Heart left ventricle (tissue), 16 donors: ENCODE measurements around the gene DNAH3. TPM values are rescaled to one million over a fixed set of nuclear protein-coding genes. Genes with fewer than 3 reads are reported as not detected.

Source experiments
- ATAC-seq, 4 donors: fragments of 200-7000 bp; cut with Tn5 transposase; one replicate each; pipeline ENCODE4 v1.9.1; 2020 to 2022; ENCODE audit warnings: moderate library complexity in 4 of 4, mild to moderate bottlenecking in 3 of 4, moderate number of reproducible peaks in 1 of 4
- DNase-seq, 5 donors: peaks; one replicate each; pipeline ENCODE4 v3.0.0-alpha.2; 2020
- H3K27ac ChIP-seq, 12 donors: fragments of 200-600 bp; sonication (generic) in 4 of 12; one replicate each; pipeline versions ENCODE4 v1.5.0 to v1.8.0; 2016 to 2022; ENCODE audit warnings: mild to moderate bottlenecking in 2 of 12
- H3K27me3 ChIP-seq, 9 donors: fragments of 200-600 bp; sonication (generic) in 2 of 9; one replicate each; pipeline versions ENCODE4 v1.5.1 to v1.8.0; 2016 to 2022; ENCODE audit warnings: mild to moderate bottlenecking in 3 of 9
- H3K36me3 ChIP-seq, 9 donors: fragments of 200-600 bp; sonication (generic) in 2 of 9; one replicate each; pipeline versions ENCODE4 v1.5.0 to v1.8.0; 2018 to 2022; ENCODE audit warnings: mild to moderate bottlenecking in 2 of 9
- H3K4me1 ChIP-seq, 12 donors: fragments of 200-600 bp; sonication (generic) in 4 of 12; one replicate each; pipeline versions ENCODE4 v1.5.0 to v1.8.0; 2016 to 2022; ENCODE audit warnings: mild to moderate bottlenecking in 3 of 12
- H3K4me3 ChIP-seq, 12 donors: fragments of 200-600 bp; sonication (generic) in 4 of 12; one replicate each; pipeline versions ENCODE4 v1.5.0 to v1.8.0; 2017 to 2022; ENCODE audit warnings: mild to moderate bottlenecking in 9 of 12, moderate library complexity in 4 of 12
- H3K9me3 ChIP-seq, 12 donors: fragments of 200-600 bp; sonication (generic) in 4 of 12; one replicate each; pipeline versions ENCODE4 v1.5.0 to v1.8.0; 2016 to 2022; ENCODE audit warnings: mild to moderate bottlenecking in 1 of 12
- POLR2A ChIP-seq, 2 donors: fragments of 450-650 bp; IDR thresholded peaks; one replicate each; pipeline ENCODE4 v1.6.1; 2017; ENCODE audit warnings: antibody characterized with exemption in 2 of 2, mild to moderate bottlenecking in 2 of 2, moderate library complexity in 2 of 2
- WGBS, 4 donors: extraction: QIAGEN DNeasy Blood & Tissue Kit in 2 of 4; methylation state at CpG; one replicate each; pipeline versions ENCODE4 v1.1.5 to v1.1.7; 2013 to 2018; 5-methylcytosine and 5-hydroxymethylcytosine counted together
- intact Hi-C, 10 donors: fragments of 100-400 bp; cut with DNase I; formaldehyde crosslinking; loops; one replicate each; pipeline versions ENCODE4 v1.11.1 to v1.14.2; 2022
- polyA plus RNA-seq, 2 donors: library from polyadenylated mRNA; stranded (reverse); fragments of 200-250 nt; gene quantifications; one replicate each; pipeline ENCODE4 v1.2.3, GENCODE V29; 2013
- total RNA-seq, 9 donors: library from RNA; depleted of rRNA in 2 of 9; stranded (reverse); fragments of >200 nt in 2 of 9; fragmentation: NEBNext Ultra II Directional in 3 of 9; extraction: Animal tissue kit (Norgen Biotek cat#: 25700) in 3 of 9; gene quantifications; one replicate each; pipeline versions ENCODE4 v1.1.0 to v1.2.4, GENCODE V29; 2016 to 2023
- TF ChIP-seq, protein P1 (sequence below), 12 donors: fragments of 200-600 bp; sonication (generic) in 4 of 12; IDR thresholded peaks; one replicate each; pipeline versions ENCODE4 v1.5.0 to v1.8.0; 2018 to 2022; ENCODE audit warnings: antibody characterized with exemption in 12 of 12, mild to moderate bottlenecking in 5 of 12
- donor health status: ischemic (EF 13 %, LVEDD 7.1; RV severe dilation, severe dysfunction).
- donor health status: healthy with polysubstance abuse.
- donor health status: DM: no; HTN: yes; CAD: no.
- donor health status: DM: no; HTN: no; CAD: no.
- donor health status: ischemic (EF 25% LVEDD 6.9; RV normal size, moderate dysfunction).
- donor health status: ischemic (EF 25% LVEDD 5.7; RV mildly dilated, moderate dysfunction).
- donor health status: healthy.
- donor health status: DM: yes; HTN: yes; CAD: no.
- donor health status: ischemic (EF 35%, LVEDD 5.7; RV mildly dilated, moderate dysfunction).
- donor health status: nonischemic (EF 11% LVEDD 7.7; RV severe dilation, severe dysfunction).
- donor health status: DM: yes; HTN: yes; CAD: no.
- donor health status: PGD.
- donor health status: ischemic (EF 29% LVEDD 5.4; RV normal size, mild dysfunction).
- donor health status: nonischemic (EF 23%, LVEDD 6.1; RV moderate dilation, normal function).

DNAH3 gene
- total and polyA plus RNA-seq, 11 donors: 0.01 to 2.0 (median 0.87) TPM

- peak; percentile 60 to 93 (median 90) for ATAC-seq
- TF ChIP-seq, protein P1, sequence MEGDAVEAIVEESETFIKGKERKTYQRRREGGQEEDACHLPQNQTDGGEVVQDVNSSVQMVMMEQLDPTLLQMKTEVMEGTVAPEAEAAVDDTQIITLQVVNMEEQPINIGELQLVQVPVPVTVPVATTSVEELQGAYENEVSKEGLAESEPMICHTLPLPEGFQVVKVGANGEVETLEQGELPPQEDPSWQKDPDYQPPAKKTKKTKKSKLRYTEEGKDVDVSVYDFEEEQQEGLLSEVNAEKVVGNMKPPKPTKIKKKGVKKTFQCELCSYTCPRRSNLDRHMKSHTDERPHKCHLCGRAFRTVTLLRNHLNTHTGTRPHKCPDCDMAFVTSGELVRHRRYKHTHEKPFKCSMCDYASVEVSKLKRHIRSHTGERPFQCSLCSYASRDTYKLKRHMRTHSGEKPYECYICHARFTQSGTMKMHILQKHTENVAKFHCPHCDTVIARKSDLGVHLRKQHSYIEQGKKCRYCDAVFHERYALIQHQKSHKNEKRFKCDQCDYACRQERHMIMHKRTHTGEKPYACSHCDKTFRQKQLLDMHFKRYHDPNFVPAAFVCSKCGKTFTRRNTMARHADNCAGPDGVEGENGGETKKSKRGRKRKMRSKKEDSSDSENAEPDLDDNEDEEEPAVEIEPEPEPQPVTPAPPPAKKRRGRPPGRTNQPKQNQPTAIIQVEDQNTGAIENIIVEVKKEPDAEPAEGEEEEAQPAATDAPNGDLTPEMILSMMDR (IDR thresholded peaks at IDR 0.05): no peak
- TF ChIP-seq POLR2A (IDR thresholded peaks at IDR 0.05): no peak
- Histone ChIP-seq H3K4me3 (no peak overlapping the region), H3K27me3 (no peaks in the 10 kb centered on the region), H3K27ac (peak overlapping the region in 10 of 12 donors; percentile 13 to 75 (median 48)), H3K36me3 (peaks cover 0 to 22% (median 0%) of the 10 kb centered on the region in 9 donors), H3K9me3 (no peaks in the 10 kb centered on the region), H3K4me1 (peaks cover 0 to 51% (median 12%) of the 10 kb centered on the region in 12 donors)
- WGBS, 4 donors: 41 to 51% (median 45%) methylated on average over 4 of the region's 4 CpGs
- peak in 4 of 5 donors; percentile 60 to 91 (median 72) for DNase-seq
- intact Hi-C loops: no loop called here
Measured at GRCh38 chr16:20918486-20919239, 232.0 kb downstream of the DNAH3 start.

GRCh38 chr16:20916942-20917341, 233.7 kb downstream of the DNAH3 start:
- Histone ChIP-seq H3K27me3 (no peaks in the 10 kb centered on the region), H3K4me3 (no peak overlapping the region), H3K27ac (peak overlapping the region in 1 of 12 donors; percentile 75), H3K9me3 (no peaks in the 10 kb centered on the region), H3K36me3 (peaks cover 0 to 14% (median 0%) of the 10 kb centered on the region in 9 donors), H3K4me1 (peaks cover 0 to 68% (median 20%) of the 10 kb centered on the region in 12 donors)
- 91 to 93% (median 92%) methylated on average over 4 of the region's 4 CpGs for WGBS, 4 donors
- TF ChIP-seq, protein P1 (IDR thresholded peaks at IDR 0.05): no peak
- TF ChIP-seq POLR2A (IDR thresholded peaks at IDR 0.05): no peak
- DNase-seq: no peak
- ATAC-seq: no peak
- intact Hi-C loops: no loop called here

GRCh38 chr16:20916289-20916688, 234.4 kb downstream of the DNAH3 start:
- DNase-seq (no peak), ATAC-seq (no peak)
- Histone ChIP-seq H3K27me3 (no peaks in the 10 kb centered on the region), H3K4me3 (no peak overlapping the region), H3K36me3 (peaks cover 0 to 10% (median 0%) of the 10 kb centered on the region in 9 donors), H3K27ac (peak overlapping the region in 2 of 12 donors; percentile 7 to 75), H3K9me3 (no peaks in the 10 kb centered on the region), H3K4me1 (peaks cover 0 to 74% (median 24%) of the 10 kb centered on the region in 12 donors)
- no peak for TF ChIP-seq POLR2A (IDR thresholded peaks at IDR 0.05)
- intact Hi-C loops: no loop called here
- WGBS, 4 donors: 83 to 89% (median 86%) methylated on average over 10 of the region's 10 CpGs

DNA sequence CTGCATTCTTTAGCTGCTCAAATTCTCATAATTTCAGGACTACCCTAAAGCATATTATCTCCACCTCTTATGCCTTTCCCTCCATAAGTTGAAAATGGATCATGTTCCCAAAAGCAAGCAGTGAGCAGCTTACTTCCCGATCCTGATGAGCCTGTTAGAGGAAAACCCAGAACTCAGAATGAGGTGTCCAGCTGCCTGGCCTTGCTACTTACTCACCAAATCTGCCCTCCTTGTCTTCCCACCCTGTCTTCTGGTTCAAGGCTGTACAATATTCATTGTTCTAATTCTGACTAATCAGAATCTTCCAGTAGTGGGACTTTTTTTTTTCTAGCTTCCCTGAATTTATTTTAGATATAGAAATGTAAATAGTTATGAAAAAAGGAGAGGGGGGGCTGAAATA, 239.3 kb downstream of the DNAH3 start:
- intact Hi-C loops: no loop called here
- WGBS, 4 donors: 54 to 67% (median 61%) methylated on average over 1 of the region's 1 CpG
- H3K27me3 ChIP-seq: no peaks in the 10 kb centered on the region
- peak overlapping the region in 1 of 12 donors; percentile 6 for H3K4me3 ChIP-seq
- H3K36me3 ChIP-seq: no peaks in the 10 kb centered on the region
- no peaks in the 10 kb centered on the region for H3K9me3 ChIP-seq
- peak overlapping the region in 11 of 12 donors; percentile 29 to 99 (median 69) for H3K27ac ChIP-seq
- TF ChIP-seq, protein P1 (IDR thresholded peaks at IDR 0.05): no peak
- no peak for TF ChIP-seq POLR2A (IDR thresholded peaks at IDR 0.05)
- DNase-seq (no peak), ATAC-seq (peak in 1 of 4 donors; percentile 44)
- H3K4me1 ChIP-seq: peaks cover 0 to 88% (median 27%) of the 10 kb centered on the region in 12 donors
